IMR-90 (cell line): ENCODE results near the gene TULP3. TPM values are rescaled to one million over a fixed set of nuclear protein-coding genes. Genes with fewer than 3 reads are reported as not detected.

Experiments used
- ATAC-seq: fragments of 200-7000 bp; cut with Tn5 transposase; 2 replicates; pipeline ENCODE4 v1.9.1; 2020; ENCODE audit warnings: low read depth, mild to moderate bottlenecking, moderate library complexity
- BruUV-seq: library from RNA; stranded (reverse); fragments of 400-500 nt; replicated peaks from 2 replicates; lab custom pipeline; 2021; lab: Mats Ljungman, UMichigan
- CTCF ChIA-PET: fragments of 300-600 bp; formaldehyde crosslinking; extraction: SDS; loops from one replicate; lab custom pipeline; 2021; ENCODE audit warnings: antibody characterized with exemption; lab: Yijun Ruan, JAX
- POLR2A ChIA-PET: fragments of 300-600 bp; sonication (Branson Sonifier 250); formaldehyde crosslinking; loops from one replicate; lab custom pipeline; 2022; ENCODE audit warnings: antibody characterized with exemption; ENCODE audit not compliant: unreplicated experiment; lab: Charles Lee
- DNase-seq: peaks from one replicate; pipeline ENCODE4 v3.0.0; 2013
- H2AFZ ChIP-seq: replicated peaks from 2 replicates; pipeline ENCODE3; 2013; ENCODE audit warnings: low read length, mild to moderate bottlenecking; ENCODE audit not compliant: poor library complexity
- H2AK5ac ChIP-seq: 2 replicates; pipeline ENCODE4 v1.6.1; 2013; ENCODE audit warnings: low read depth, low read length, inconsistent platforms
- H2AK9ac ChIP-seq: replicated peaks from 2 replicates; pipeline ENCODE3; 2013; ENCODE audit warnings: mild to moderate bottlenecking, low read depth, low read length, moderate library complexity; ENCODE audit not compliant: poor library complexity
- H2BK120ac ChIP-seq: 2 replicates; pipeline ENCODE4 v1.6.1; 2013; ENCODE audit warnings: low read depth, low read length, inconsistent platforms
- H2BK15ac ChIP-seq: 3 replicates; pipeline ENCODE4 v1.6.1; 2013; ENCODE audit warnings: low read depth, low read length, inconsistent platforms
- H2BK20ac ChIP-seq: 2 replicates; pipeline ENCODE4 v1.6.1; 2013; ENCODE audit warnings: low read depth, mild to moderate bottlenecking, inconsistent platforms, low read length, moderate library complexity
- H2BK5ac ChIP-seq: 2 replicates; pipeline ENCODE4 v1.6.1; 2013; ENCODE audit warnings: mild to moderate bottlenecking, low read depth, low read length, inconsistent platforms; ENCODE audit not compliant: poor library complexity, severe bottlenecking
- H3K14ac ChIP-seq: replicated peaks from 2 replicates; pipeline ENCODE4 v1.6.1; 2013; ENCODE audit warnings: low read depth, low read length, inconsistent platforms
- H3K18ac ChIP-seq: 2 replicates; pipeline ENCODE4 v1.6.1; 2013; ENCODE audit warnings: low read depth, low read length, control low read depth
- H3K23ac ChIP-seq: 2 replicates; pipeline ENCODE4 v1.6.1; 2013; ENCODE audit warnings: low read depth, low read length, inconsistent platforms
- H3K27ac ChIP-seq: 2 replicates; pipeline ENCODE4 v1.5.1; 2013; ENCODE audit warnings: mild to moderate bottlenecking, control low read depth, low read length; ENCODE audit not compliant: insufficient read depth
- H3K27me3 ChIP-seq: 2 replicates; pipeline ENCODE4 v1.6.1; 2013; ENCODE audit warnings: low read length; ENCODE audit not compliant: control insufficient read depth, insufficient read depth
- H3K36me3 ChIP-seq: 2 replicates; pipeline ENCODE4 v1.6.1; 2013; ENCODE audit warnings: low read length, mixed read lengths; ENCODE audit not compliant: control insufficient read depth, insufficient read depth
- H3K4ac ChIP-seq: 2 replicates; pipeline ENCODE4 v1.6.1; 2013; ENCODE audit warnings: low read depth, low read length, inconsistent platforms
- H3K4me1 ChIP-seq: 2 replicates; pipeline ENCODE4 v1.6.1; 2013; ENCODE audit warnings: low read length, mixed read lengths; ENCODE audit not compliant: control insufficient read depth, insufficient read depth
- H3K4me2 ChIP-seq: 2 replicates; pipeline ENCODE4 v1.6.1; 2013; ENCODE audit warnings: low read depth, mild to moderate bottlenecking, control low read depth, low read length, moderate library complexity
- H3K4me3 ChIP-seq: 2 replicates; pipeline ENCODE4 v1.5.1; 2013; ENCODE audit warnings: low read depth, mild to moderate bottlenecking, control low read depth, low read length, moderate library complexity; ENCODE audit not compliant: insufficient read depth
- H3K56ac ChIP-seq: 2 replicates; pipeline ENCODE4 v1.6.1; 2013; ENCODE audit warnings: low read length, inconsistent platforms; ENCODE audit not compliant: insufficient read depth; ENCODE audit errors: extremely low read depth
- H3K79me1 ChIP-seq, 2 experiments: 2 replicates each; pipeline ENCODE4 v1.6.1; 2013; ENCODE audit warnings: low read length in 2 of 2, inconsistent platforms in 1 of 2, low read depth in 1 of 2
- H3K9ac ChIP-seq: 2 replicates; pipeline ENCODE4 v1.6.1; 2013; ENCODE audit warnings: low read depth, low read length, control low read depth
- H3K9me1 ChIP-seq: 2 replicates; pipeline ENCODE4 v1.6.1; 2013; ENCODE audit warnings: low read length, inconsistent platforms; ENCODE audit not compliant: insufficient read depth
- H3K9me3 ChIP-seq: 2 replicates; pipeline ENCODE4 v1.6.1; 2013; ENCODE audit warnings: low read length; ENCODE audit not compliant: control insufficient read depth, insufficient read depth
- H4K20me1 ChIP-seq: 2 replicates; pipeline ENCODE4 v1.6.1; 2013; ENCODE audit warnings: low read length, inconsistent platforms; ENCODE audit not compliant: insufficient read depth
- H4K5ac ChIP-seq: 2 replicates; pipeline ENCODE4 v1.6.1; 2013; ENCODE audit warnings: mild to moderate bottlenecking, low read depth, low read length, control low read depth
- H4K8ac ChIP-seq, 2 experiments: 2 replicates each; pipeline ENCODE4 v1.6.1; 2013; ENCODE audit warnings: low read depth in 2 of 2, low read length in 2 of 2, control low read depth in 1 of 2, inconsistent platforms in 1 of 2
- H4K91ac ChIP-seq: 2 replicates; pipeline ENCODE4 v1.6.1; 2013; ENCODE audit warnings: low read depth, low read length, inconsistent platforms; ENCODE audit not compliant: insufficient read depth
- BHLHE40 ChIP-seq: fragments of 150-350 bp; IDR thresholded peaks from 2 replicates; pipeline ENCODE4 v1.6.1; 2016; ENCODE audit warnings: mild to moderate bottlenecking, low read depth, low read length
- CHD1 ChIP-seq: IDR thresholded peaks from 2 replicates; pipeline ENCODE4 v1.6.1; 2012; ENCODE audit warnings: low read depth, low read length, improper control_type of control experiment
- POLR2A ChIP-seq: IDR thresholded peaks from 2 replicates; pipeline ENCODE4 v1.6.1; 2012; ENCODE audit warnings: mild to moderate bottlenecking, low read depth, low read length
- RCOR1 ChIP-seq: IDR thresholded peaks from 2 replicates; pipeline ENCODE4 v1.6.1; 2012; ENCODE audit warnings: mild to moderate bottlenecking, low read length, improper control_type of control experiment; ENCODE audit not compliant: insufficient replicate concordance
- RFX5 ChIP-seq: IDR thresholded peaks from 2 replicates; pipeline ENCODE4 v1.8.0; 2012; ENCODE audit warnings: low read depth, mild to moderate bottlenecking, low read length, moderate library complexity
- USF2 ChIP-seq: fragments of 150-350 bp; IDR thresholded peaks from 2 replicates; pipeline ENCODE4 v1.6.1; 2017; ENCODE audit warnings: mild to moderate bottlenecking, antibody characterized with exemption, low read length, low read depth
- WGBS, 2 experiments: methylation state at CpG; one replicate each; pipeline versions ENCODE4 v1.1.5 to v1.1.7; 2013; ENCODE audit warnings: missing lambda C conversion rate in 2 of 2; ENCODE audit not compliant: insufficient read length in 1 of 2; ENCODE audit errors: extremely low coverage in 2 of 2; 5-methylcytosine and 5-hydroxymethylcytosine counted together
- dilution Hi-C: fragments of 300-500 bp; cut with HindIII; formaldehyde crosslinking; loops from one replicate; pipeline ENCODE4 v1.14.3; 2018; ENCODE audit warnings: low sequenced_read_pairs; ENCODE audit not compliant: unreplicated experiment
- in situ Hi-C: fragments of 300-500 bp; cut with MboI; formaldehyde crosslinking; loops from 3 replicates; pipeline ENCODE4 v1.14.3; 2019; ENCODE audit warnings: low sequenced_read_pairs, inconsistent platforms, mixed read lengths
- intact Hi-C: fragments of 100-400 bp; cut with micrococcal nuclease; formaldehyde crosslinking; loops from 2 replicates; pipeline ENCODE4 v1.10.0; 2022
- polyA plus RNA-seq, 3 experiments: library from polyadenylated mRNA; depleted of rRNA; stranded (reverse); fragments of >200 nt; gene quantifications; 2 replicates each; pipeline ENCODE4 v1.2.3, GENCODE V29; 2012; ENCODE audit warnings: low replicate concordance in 1 of 3
- total RNA-seq: library from RNA; depleted of rRNA; stranded (reverse); fragments of >200 nt; gene quantifications from 2 replicates; pipeline ENCODE4 v1.2.3, GENCODE V29; 2012

The TULP3 gene
- total and polyA plus RNA-seq, 2 of the 4 experiments (the other 2 are of a cell fraction), result 35.2 to 35.5 TPM

GRCh38 chr12:2960390-2960956, 69.8 kb downstream of the TULP3 start:
- CTCF ChIA-PET, result interaction anchor here (1.4 kb wide), 1 partner anchor 74 kb away, joined by 3 read pairs; no protein-coding TSS in a partner anchor

More at GRCh38 chr12:2960390-2960956, 69.8 kb downstream of the TULP3 start:
- H4K91ac ChIP-seq, result peak overlapping the region; percentile 78; the same call in 1 of the 2 replicates
- peak overlapping the region; percentile 86; the same call in 1 of the 2 replicates for H3K27ac ChIP-seq
- BruUV-seq, result no TSS peak
- no peaks in the 10 kb centered on the region for H3K27me3 ChIP-seq
- peak overlapping the region; percentile 88 for H3K14ac ChIP-seq
- H3K4me3 ChIP-seq, result peak overlapping the region; percentile 93
- in situ Hi-C loops (no loop called here), dilution Hi-C loops (no loop called here), intact Hi-C loops (no loop called here)
- H2BK5ac ChIP-seq, result no peak overlapping the region
- peaks cover 13 to 67% of the 10 kb centered on the region in 2 experiments; a peak in 3 of 4 replicates for H3K79me1 ChIP-seq
- H3K4me1 ChIP-seq, result peaks cover 18% of the 10 kb centered on the region
- peak overlapping the region; percentile 83 for H3K23ac ChIP-seq
- DNase-seq, result peak; percentile 67
- H3K9me1 ChIP-seq, result peaks cover 38% of the 10 kb centered on the region
- TF ChIP-seq BHLHE40 (peak; percentile 92), RFX5 (no peak), CHD1 (no peak), POLR2A (peak; percentile 49), RCOR1 (peak; percentile 76), USF2 (peak; percentile 46)
- H3K18ac ChIP-seq, result no peak overlapping the region
- no peak overlapping the region for H2BK20ac ChIP-seq
- ATAC-seq, result 0 out of 2 replicates have a peak, but pooled peaks have one; percentile 0
- no peaks in the 10 kb centered on the region for H3K36me3 ChIP-seq
- H3K9me3 ChIP-seq, result no peaks in the 10 kb centered on the region
- H3K4me2 ChIP-seq, result peak overlapping the region; percentile 70
- no peak overlapping the region for H2BK15ac ChIP-seq
- 67% methylated on average over 2 of the region's 18 CpGs; no CpG with 5 or more reads in 1 of the 2 experiments for WGBS, 2 experiments
- peak overlapping the region; percentile 71 for H2AK9ac ChIP-seq
- H3K9ac ChIP-seq, result peak overlapping the region; percentile 86
- no peak overlapping the region for H4K5ac ChIP-seq
- H2AK5ac ChIP-seq, result peak overlapping the region; percentile 86
- peaks cover 20% of the 10 kb centered on the region for H4K20me1 ChIP-seq
- peak overlapping the region in 1 of 2 experiments; percentile 0; a peak in 2 of 4 replicates for H4K8ac ChIP-seq
- no peak overlapping the region for H3K56ac ChIP-seq
- POLR2A ChIA-PET, result no interaction called here
- peak overlapping the region; percentile 82 for H3K4ac ChIP-seq
- H2BK120ac ChIP-seq, result peak overlapping the region; percentile 80
- H2AFZ ChIP-seq, result peak overlapping the region; percentile 95
